HG03457 (cell line): ENCODE data around the gene POLE.

ENCODE experiments used
- ATAC-seq: cut with Tn5 transposase; IDR thresholded peaks from one replicate; pipeline ENCODE4 v1.9.1; 2021; ENCODE audit warnings: moderate number of reproducible peaks; ENCODE audit not compliant: unreplicated experiment

Gene POLE

GRCh38 chr12:132687211-132688164, at the start of gene POLE, which contains the start of gene PXMP2:
POLE (minus strand) TSS chr12:132687342; CDS start chr12:132687315, 27 bp downstream.
PXMP2 (plus strand) TSS chr12:132687587; CDS start chr12:132687671, 84 bp downstream.
- peak; percentile 95 for ATAC-seq

DNA sequence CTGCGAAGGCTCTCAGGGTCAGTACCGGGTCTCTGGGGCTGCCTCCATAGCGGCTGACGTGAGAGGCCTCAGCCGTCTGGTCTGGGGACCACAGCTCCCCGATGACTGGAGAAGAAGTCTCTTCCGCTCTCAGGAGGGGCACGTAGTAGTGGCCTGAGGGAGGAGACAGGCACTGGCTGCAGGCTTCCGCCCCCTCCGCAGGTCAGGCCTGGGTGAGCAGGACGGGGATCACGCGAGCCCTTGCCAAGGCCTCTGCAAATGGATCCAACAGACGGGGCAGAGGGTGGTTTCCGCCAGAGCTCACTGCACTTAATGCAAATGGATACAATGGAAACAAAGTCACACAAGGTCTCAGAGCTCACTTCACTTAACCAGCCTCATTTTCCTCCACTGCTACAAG, 49.8 kb upstream of the POLE start:
- no peak for ATAC-seq

DNA sequence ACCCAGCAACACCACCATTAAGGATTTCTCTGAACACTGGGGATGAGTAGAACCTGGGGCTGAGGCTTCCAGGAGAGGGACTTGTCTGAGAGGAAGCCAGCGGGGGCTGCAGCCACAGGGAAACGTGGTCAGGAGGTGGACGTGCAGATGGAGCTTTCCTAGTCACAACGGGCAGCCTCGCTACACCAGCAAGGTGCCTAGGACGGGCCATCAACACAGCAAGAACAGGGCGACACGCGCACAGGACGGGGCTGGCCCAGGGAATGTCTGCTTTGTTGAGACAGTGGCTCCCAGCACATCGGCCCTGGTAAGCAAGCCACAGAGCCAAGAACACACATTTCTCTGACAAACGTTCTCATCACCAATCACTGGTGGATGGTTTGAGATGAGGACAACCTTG, 49.2 kb upstream of the POLE start:
- ATAC-seq, result no peak

GRCh38 chr12:132735496-132735895, 48.4 kb upstream of the POLE start:
- ATAC-seq, result no peak

DNA sequence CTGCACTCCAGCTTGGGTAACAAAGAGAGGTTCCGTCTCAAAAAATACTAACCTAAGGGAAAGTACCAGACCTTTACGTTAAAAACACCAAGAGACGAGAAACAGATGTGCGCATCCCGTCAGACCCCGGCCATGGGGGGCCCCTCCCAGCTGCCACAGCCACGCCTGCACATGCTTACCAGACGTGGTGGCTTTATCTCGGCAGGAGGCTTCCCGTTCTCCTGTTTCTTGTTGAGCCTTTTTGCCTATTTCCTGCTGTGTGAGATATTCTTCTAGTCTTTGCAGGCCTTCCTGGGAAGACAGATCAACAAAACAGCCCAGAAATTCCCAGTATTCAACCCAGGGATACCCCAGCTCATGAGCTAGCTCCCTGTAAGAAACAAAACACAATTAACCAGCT, 47.1 kb upstream of the POLE start:
- ATAC-seq, result no peak

GRCh38 chr12:132731574-132731973, 44.4 kb upstream of the POLE start:
- no peak for ATAC-seq

GRCh38 chr12:132730353-132730752, 43.2 kb upstream of the POLE start:
- no peak for ATAC-seq

GRCh38 chr12:132729541-132730320, 42.6 kb upstream of the POLE start:
- ATAC-seq, result no peak

- ATAC-seq, result no peak
Measured at GRCh38 chr12:132728502-132728901, 41.4 kb upstream of the POLE start.

GRCh38 chr12:132727091-132727794, 40.1 kb upstream of the POLE start:
- ATAC-seq, result no peak

- ATAC-seq, result no peak
Measured at GRCh38 chr12:132726386-132726785, 39.2 kb upstream of the POLE start.

GRCh38 chr12:132724506-132725241, 37.5 kb upstream of the POLE start:
- ATAC-seq, result no peak

DNA sequence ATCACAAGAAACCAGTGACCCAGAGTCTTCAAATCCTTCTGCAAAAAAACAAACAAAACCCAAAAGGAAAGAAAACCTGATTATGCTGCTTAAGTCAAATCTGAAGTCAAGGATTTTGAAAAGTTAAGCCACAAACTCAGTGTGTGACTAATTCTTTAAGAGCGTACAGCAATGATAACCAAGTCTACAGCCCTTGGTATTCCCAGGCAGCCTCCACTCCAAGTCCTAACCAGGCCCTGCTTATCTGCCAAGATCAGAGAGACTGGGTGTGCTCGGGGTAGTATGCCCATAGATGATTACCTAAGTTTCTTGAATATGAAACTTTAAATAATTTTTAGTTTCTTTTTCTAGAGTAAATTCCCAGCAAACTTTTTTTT, 36.6 kb upstream of the POLE start:
- ATAC-seq, result no peak

GRCh38 chr12:132723015-132723763, 36.0 kb upstream of the POLE start:
- no peak for ATAC-seq

GRCh38 chr12:132720606-132721345, 33.6 kb upstream of the POLE start:
- no peak for ATAC-seq

DNA sequence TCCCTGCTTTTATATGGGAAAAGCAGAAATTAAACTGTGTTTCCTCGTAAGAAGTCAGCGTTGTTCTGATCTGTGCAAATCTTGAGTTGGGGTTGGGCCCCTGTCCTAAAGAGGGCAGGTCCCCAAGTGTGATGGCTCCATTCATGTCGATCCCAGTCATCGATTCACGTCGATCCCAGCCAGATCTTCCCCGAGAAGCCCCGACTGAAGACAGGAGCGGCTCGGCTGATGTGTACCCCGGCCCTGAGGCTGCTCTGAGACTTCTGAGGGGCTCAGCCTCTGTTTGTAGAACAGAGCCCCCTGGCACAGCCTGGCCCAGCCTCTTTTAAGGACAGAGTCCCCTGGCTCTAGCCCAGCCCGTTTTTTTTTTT, 32.8 kb upstream of the POLE start:
- no peak for ATAC-seq

GRCh38 chr12:132719141-132719953, 32.2 kb upstream of the POLE start:
- ATAC-seq, result no peak

- no peak for ATAC-seq
Measured at GRCh38 chr12:132718644-132719043, 31.5 kb upstream of the POLE start.
